GM12873 (cell line): ENCODE data around the gene EXOC3L1.
A peak's percentile ranks its signal among the peaks of the same experiment; 100 is the strongest.

ENCODE experiments used
- TF ChIP-seq, protein P1 (sequence below): IDR thresholded peaks from 2 replicates; pipeline ENCODE4 v1.5.1; 2012; ENCODE audit warnings: low read depth, mild to moderate bottlenecking, moderate library complexity, low read length, control low read depth; ENCODE audit not compliant: insufficient read depth; ENCODE audit errors: missing control alignments

The EXOC3L1 gene

DNA sequence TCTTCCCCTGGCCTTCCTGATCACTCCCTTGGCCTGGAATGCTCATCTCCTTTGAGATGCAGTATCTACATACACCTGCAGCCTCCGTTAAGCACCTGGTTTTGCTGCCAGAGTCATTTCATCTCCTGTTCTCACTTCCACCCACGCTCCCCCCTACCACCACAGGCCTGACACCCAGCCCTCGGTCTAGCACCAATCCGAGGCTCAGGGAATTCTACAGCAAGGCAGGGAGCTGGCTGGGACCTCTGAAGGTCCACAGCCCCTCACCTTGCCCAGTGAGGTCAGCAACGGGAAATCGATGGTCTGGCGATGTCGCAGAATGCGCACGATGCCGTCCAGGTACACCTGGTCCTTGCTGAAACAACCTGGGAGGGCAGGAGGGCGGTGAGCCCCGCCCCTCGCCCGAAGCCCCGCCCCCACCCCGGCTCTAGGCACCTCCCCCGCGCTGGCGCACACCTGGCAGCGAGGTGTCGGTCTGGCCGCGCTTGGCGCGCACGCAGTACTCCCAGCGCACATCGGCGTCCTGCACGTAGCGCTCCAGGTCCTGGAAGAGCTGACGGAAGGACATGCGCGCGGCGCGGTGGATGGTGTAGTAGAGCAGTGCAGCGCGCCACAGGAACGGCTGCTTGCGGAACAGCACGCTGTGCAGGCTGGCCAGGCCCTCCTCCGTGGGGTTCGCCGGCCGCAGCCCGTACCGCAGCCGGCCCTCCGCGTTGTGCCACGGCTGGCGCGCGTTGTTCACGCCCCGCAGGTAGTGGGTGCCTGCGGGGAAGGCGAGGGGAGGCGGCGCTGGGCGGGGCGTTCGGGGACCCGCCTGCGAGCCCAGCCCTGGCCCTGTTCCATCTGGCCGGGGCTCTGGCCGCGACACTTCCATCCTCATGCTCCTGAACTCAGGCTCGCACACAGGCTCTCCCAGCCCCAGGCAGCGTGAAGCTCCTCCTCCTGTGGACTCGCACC, 11.9 kb downstream of the EXOC3L1 start:
- TF ChIP-seq, protein P1, sequence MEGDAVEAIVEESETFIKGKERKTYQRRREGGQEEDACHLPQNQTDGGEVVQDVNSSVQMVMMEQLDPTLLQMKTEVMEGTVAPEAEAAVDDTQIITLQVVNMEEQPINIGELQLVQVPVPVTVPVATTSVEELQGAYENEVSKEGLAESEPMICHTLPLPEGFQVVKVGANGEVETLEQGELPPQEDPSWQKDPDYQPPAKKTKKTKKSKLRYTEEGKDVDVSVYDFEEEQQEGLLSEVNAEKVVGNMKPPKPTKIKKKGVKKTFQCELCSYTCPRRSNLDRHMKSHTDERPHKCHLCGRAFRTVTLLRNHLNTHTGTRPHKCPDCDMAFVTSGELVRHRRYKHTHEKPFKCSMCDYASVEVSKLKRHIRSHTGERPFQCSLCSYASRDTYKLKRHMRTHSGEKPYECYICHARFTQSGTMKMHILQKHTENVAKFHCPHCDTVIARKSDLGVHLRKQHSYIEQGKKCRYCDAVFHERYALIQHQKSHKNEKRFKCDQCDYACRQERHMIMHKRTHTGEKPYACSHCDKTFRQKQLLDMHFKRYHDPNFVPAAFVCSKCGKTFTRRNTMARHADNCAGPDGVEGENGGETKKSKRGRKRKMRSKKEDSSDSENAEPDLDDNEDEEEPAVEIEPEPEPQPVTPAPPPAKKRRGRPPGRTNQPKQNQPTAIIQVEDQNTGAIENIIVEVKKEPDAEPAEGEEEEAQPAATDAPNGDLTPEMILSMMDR = no peak

DNA sequence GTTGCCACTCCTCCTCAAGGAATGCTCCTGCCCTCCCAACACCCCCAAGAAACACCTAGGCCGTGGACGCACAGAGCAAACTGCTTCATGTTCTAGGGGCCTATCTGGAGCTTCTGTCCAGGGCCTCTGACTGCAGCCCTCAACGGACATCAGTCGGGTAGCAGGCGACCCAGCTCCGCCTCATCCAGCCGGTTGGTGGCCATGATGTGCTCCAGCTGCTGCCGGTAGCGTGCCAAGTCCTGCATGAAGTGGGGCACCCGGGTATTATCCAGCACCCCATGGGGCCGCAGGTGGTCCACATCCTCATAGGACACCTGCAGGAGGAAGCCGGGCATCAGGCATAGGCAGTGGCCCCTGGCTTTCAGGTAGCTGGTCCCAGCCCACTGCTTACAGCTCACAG, 13.3 kb downstream of the EXOC3L1 start:
- TF ChIP-seq, protein P1 = no peak

DNA sequence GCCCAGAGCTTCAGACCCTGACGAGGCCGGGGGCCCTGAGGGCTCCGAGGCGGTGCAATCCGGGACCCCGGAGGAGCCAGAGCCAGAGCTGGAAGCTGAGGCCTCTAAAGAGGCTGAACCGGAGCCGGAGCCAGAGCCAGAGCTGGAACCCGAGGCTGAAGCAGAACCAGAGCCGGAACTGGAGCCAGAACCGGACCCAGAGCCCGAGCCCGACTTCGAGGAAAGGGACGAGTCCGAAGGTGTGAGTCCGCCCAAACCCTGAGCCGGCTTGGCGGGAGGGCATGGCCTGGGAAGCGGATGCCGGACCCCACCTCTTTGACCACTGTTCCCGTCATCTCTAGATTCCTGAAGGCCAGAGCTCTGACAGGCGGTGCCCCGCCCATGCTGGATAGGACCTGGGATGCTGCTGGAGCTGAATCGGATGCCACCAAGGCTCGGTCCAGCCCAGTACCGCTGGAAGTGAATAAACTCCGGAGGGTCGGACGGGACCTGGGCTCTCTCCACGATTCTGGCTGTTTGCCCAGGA, 15.2 kb downstream of the EXOC3L1 start:
- TF ChIP-seq, protein P1 = no peak

DNA sequence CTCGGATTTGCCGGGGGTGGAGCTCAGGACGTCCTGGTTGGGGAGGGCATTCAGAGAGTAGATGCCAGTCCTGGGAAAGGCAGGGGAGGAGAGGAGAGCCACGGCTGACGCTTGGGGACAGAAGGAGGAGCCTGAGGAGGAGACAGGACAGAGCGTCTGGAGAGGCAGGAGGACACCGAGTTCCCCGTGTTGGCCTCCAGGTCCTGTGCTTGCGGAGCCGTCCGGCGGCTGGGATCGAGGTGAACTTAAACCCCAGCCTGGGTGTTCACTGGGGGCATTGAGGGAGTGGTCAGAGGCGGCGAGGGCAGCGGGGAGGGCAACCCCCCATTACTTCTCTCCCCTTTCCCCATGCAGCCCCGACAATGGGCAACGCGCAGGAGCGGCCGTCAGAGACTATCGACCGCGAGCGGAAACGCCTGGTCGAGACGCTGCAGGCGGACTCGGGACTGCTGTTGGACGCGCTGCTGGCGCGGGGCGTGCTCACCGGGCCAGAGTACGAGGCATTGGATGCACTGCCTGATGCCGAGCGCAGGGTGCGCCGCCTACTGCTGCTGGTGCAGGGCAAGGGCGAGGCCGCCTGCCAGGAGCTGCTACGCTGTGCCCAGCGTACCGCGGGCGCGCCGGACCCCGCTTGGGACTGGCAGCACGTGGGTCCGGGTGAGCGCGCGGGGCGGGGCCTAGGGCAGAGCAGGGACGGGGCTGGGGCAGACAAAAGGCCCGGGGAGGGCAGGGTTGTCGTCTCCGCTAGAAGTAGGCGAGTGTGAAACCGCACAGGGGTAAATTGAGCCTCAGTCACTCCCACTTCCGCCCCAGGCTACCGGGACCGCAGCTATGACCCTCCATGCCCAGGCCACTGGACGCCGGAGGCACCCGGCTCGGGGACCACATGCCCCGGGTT, 15.9 kb downstream of the EXOC3L1 start:
- TF ChIP-seq, protein P1 = peak; percentile 29

DNA sequence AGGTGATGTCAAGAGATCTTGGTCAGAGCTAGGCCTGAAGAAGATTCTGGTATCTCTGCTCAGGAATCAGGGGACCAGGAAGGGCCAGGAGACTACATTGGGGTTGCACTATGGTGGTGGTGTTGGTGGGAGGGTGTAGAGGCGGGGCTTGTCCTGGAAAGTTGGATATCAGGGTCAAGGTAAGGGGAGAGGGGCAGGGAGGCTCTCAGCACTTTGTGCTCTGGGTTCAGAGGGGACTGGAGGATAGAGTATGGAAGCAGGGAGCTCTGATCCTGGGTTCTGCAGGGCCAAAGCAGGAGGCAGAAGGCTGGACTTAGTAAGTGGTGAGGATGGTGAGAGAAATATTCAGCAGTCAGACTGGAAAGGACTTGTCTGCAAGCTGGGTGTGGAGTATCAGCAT, 16.6 kb downstream of the EXOC3L1 start:
- TF ChIP-seq, protein P1 = no peak

DNA sequence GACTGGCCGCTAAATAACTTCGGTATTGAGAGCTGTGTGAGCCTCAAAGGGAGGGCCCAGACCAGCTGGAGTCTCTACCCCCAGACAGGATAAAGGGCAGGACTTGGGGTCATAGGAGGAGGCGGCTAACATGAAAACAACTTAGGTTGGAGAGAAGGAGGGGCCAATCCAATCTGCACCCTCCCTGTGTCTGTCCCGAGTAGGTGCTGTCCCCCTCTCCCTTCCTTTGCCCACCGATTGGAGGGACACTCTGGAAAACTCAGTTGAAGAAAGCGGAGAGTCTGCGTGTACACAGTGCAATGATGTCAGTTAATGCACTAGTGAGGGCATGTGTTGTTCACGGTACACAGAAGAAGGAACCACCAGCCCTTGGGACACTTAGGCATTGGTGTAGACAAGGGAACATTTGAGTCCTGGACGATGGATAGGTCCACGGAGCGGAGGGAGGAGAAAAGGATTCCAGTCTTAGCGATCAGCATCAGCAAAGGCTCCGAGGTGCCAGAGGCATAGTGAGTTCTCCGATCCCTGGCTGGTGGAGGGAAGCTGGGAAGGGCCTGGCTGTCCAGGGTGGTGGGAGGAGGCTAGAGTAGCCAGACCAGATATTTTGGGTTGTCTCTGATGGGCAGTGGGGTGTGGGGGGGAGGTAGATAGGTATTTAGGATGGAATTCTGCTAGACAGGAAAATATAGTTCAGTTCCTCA, 18.8 kb downstream of the EXOC3L1 start:
- TF ChIP-seq, protein P1 = no peak
